ENCODE measurements around the gene ARGFX.
"Not testable (repeated sequence)": the region's sequence is repeated elsewhere in the genome, so short reads cannot be mapped to it uniquely, and the experiment has no call there.

The ARGFX gene

DNA sequence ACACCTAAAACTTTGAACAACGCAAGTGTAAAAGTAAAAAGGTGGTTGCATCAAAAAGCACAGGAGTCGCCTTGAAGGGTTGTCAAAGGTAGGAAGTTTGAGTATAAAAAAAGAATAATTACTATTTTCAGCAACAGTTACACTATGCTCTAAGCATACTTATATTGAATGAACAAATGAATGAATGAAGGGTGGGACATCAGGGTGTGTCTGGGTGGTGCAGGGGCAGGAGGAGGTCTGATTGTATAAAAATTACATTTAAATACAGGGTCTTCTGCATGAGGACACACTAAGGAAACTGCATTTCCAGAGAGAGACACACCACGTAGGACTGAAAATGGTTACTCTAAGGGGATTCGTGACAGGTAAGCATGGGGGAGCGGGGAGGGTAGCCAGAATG is at the start of gene ARGFX:
ARGFX (plus strand) TSS at position 301 of the 400 bp plus-strand sequence. CDS start 2,765 bp downstream, outside the sequence.
- no peak for DNase-seq

DNA sequence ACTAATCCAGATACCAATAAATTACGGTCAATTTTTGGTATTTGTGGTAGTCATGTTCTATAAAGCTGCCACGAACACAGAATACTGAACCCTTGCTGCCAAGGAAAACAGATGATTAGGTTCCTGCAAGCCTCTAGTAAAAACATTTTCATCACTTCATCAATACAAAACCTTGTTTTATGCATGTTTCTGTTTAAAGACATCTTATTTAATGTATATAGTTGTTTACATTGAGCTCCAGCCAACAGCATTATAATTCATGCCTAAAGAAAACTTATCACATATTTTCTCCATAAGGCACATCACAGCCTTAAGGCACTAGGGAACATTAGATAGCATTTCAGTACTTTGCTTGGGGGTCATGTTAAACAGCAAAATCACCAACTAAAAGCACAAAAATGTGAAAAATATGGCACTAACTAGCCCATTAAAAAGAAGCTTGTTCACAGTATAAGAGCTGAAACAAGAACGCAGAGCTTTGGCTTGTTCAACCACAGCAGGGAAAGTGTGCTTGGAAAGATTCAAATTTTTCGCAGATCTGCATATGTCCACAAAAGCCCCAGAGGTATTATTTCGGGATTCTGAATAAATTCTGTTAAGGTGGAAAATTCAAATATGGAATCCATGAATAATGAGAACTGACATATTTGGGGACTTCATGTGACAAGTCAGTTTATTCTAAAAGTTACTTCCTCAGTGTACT is 49.6 kb upstream of the ARGFX start:
- no peak for DNase-seq

DNA sequence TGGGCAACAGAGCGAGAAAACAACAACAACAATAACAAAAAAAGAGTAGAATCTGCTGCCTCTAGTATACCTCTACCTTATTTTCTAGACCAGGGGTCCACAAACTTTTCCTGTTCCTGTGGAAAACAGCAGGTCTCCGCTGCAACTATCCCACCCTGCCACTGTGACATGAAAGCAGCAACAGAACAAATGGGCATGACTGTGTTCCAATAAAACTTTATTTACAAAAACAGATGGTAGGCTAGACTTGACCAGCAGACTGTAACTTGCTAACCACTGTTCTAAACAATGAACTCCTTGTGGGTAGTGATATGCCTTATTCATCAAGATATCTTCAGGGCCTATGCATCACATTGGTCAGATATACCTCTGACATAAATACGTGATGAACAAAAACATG is 47.2 kb upstream of the ARGFX start:
- DNase-seq: no peak

DNA sequence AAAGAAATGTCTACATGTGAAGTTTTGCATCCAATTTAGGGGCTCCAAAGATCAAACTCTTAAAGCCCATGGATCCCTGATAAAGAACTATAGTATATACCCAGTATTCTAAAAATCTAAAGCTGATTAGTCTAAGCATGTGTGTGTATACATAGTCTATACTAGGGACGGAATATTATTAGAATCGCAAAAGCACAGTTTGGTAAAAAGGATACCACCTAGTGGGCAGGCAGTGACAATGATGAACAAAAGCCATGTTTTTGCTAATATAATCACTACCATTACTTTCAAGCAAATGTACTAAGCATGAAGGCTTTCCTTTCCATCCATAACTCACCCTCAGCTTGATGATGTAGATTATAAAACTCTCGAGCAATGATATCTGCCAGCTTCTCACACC is 38.4 kb upstream of the ARGFX start:
- DNase-seq: no peak

DNA sequence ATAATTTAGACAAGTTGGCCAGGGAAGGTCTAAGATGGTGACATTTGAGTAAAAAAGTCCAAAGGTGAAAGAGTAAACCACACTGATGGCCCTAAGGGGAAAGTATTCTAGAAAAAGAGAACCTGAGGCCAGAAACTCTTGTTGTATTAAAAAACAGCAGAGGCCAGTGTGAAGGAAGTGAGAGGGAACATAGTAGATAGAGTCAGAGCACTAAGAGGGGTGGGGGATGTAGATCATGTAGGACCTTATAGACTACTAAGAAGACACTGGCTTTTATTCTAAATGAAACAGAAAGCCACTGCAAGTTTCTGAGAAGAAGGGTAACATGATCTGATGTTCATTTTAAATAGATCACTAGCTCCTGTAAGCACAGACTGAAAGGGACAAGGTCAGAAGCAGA is 36.5 kb upstream of the ARGFX start:
- no peak for DNase-seq

DNA sequence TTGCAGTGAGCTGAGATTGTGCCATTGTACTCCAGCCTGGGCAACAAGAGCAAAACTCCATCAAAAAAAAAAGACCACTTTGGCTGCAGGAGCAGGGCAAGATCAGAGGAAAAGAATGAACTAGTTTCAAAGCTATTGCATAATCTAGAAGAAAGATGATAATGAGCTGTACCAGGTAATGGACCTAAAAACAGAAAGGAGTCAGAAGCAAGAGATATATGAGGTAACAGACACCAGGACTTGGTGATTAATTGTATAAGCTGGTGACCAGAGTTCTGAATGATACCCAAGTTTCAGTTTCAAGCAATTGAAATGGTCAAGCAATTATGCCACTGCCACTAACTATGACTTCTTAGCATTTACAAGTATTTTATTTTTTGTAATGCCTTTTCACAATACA is 24.8 kb upstream of the ARGFX start:
- no peak for DNase-seq

DNA sequence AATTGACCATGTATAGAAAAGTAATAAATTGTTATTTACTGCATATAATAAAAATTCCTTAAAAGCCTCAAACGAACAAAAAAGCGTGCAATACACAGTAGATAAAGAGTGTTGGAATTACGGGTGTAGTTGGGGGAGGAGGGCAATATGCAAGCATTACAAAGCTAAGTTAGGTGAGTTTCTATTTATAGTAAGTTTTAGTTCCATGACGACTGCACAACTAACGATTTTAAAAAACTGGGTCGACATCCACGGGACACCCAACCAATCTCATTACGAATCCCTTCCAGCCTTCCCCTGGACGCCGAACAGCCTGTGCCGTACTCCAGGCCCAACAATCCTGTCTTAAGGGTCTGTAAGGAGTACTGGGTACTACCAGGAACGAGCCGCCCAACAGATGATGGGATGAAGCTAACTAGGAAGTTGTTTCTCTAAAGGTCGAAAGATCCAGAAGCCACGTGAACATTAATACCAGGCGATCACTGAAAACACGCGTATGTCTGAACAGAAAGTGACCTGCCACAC is 22.6 kb upstream of the ARGFX start:
- no peak for DNase-seq

DNA sequence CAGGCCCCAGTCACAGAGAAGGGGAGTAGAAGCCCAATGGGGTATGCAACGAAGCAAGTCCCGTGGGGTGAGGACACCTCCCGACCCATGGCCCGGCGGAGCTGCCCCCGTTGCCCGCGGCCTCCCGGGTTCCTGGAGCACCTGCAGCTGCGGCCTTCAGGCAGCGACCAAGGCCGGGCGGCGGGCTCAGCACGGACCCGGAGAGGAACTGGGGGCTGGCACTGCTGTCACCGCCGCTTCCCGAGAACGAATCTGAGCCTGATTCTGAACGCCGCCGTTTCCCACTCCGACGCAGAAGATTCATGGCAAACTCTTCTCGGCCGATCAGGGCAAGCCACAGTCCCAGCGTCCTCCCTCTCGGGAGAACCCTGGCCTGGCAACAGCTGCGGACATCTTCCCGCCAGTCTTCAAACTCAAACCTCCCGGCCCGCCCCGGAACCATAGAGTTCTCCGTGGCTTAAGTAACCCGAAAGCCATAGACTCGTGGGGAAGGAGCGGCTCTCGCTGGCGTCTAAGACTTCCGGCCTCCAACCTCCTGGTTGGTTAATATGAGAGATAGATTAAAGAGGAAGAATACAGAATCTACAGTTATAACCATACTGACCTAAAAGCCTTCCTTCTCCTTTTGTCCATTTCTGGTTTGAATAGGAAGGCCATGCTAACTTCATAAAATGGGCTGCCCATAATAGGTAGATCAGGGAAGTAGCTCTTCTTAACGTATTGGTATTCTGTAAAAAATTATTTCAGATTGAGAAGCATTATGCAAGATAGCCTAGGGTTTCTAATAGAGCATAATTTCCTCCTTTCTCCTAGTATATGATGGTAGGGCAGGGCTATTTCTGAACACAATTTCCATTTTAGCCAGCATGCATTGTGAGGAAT is 21.9 kb upstream of the ARGFX start, which contains the start of gene POLQ:
POLQ (minus strand) TSS at position 415 of the 882 bp plus-strand sequence; CDS start at position 304, 111 bp downstream.
- DNase-seq: peak; percentile 79

DNA sequence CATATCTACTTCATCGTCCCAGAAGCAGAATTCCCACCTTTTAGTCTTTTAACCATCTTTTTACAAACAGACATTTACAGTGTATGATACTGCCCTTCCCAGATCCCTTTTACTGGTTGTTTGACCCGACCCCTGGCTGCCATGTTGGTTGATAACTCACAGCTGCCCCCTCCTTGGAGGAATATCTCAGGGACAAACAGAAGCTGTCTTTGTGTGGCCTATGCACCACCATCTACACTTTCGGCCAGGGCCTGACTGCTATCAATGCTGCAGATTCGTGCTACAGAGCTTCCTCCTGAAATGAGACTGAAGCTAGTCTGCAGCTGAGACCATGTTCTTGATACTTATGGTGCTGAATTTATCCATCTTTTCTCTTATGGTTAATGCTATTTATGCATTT is 15.4 kb upstream of the ARGFX start:
- DNase-seq: no peak

DNA sequence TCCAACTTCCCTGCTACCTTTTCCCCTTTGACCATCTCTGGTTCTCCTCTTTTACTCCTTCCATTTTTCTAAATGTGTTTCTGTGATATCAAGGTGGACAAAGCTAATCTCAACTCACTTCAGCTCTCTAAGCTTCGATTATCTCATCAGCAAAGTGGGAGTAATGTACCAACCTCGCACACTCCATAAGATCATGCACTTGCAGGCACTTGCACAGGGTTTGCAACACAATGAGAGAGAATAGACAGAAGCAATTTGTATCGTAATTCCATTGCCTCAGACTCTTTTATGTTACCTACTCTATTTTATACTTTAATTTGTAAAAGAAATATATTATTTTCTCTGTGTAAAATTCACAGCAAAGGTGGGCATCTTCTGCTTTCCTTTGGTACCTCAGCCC is 15.0 kb upstream of the ARGFX start:
- DNase-seq: no peak

DNA sequence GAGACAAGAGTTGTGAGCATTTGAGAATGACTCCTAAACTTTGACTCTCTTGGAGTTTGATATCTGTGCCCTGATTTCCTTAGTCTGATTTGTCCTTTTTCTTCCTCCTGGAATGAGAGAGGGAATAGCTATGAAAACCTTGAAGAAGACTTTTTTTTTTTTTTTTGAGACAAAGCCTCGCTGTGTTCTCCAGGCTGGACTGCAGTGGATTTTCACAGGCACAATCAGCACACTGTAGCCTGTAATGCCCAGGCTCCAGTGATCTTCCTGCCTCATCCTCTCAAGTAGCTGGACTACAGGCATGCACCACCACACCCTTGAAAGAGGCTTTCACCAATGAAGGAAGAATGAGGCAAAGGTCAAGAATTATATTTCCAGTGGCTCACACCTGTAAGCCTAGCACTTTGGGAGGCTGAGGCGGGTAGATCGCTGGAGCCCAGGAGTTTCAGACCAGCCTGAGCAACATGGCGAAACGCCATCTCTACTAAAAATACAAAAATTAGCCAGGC is 10.3 kb upstream of the ARGFX start:
- DNase-seq: no peak

DNA sequence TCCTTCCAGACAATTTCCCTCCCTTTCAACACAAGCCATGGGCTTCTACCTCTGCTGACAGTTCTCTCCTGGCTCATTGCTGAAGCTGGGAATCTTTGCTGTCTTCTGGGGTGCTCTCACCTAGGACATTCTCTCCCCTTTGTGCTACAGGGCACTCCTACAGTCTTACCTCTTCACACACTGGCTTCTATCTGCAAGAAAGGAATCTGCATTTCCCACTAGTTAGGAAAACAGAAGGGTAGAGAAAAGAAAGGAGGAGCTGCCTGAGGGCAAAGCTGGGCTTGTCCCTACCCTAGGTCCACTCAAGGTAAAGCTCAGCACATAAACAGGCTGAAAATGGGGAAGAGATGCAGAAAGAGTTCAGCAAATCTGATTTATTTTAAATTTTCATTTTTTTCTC is 5.6 kb upstream of the ARGFX start:
- no peak for DNase-seq

DNA sequence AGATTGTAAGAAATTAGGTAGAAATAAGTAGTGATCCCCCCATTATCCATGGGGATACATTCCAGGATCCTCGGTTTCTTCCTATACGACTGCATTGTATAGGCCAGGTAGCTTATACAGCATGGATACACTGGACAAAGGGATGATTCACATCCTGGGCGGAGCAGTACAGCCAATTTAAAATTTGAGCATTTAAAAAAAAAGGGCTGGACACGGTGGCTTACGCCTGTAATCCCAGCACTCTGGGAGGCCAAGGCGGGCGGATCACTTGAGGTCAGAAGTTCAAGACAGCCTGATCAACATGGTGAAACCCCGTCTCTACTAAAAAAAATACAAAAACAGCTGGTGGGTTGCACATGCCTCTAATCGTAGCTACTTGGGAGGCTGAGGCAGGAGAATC is 976 bp upstream of the ARGFX start:
- no peak for DNase-seq

DNA sequence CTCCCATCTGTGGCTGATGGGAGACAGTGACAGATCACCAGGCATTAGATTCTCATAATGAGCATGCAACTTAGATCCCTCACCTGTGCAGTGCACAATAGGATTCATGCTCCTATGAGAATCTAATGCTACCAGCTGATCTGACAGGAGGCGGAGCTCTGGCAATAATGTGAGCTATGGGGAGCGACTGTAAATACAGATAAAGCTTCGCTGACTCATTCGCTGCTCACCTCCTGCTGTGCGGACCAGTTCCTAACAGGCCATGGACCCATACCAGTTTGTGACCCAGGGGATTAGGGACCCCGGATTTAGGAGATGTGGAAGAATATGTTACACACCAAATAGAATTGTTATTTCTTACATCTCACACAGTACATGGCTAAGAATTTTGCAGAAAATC is 6.7 kb downstream of the ARGFX start:
- DNase-seq: no peak

DNA sequence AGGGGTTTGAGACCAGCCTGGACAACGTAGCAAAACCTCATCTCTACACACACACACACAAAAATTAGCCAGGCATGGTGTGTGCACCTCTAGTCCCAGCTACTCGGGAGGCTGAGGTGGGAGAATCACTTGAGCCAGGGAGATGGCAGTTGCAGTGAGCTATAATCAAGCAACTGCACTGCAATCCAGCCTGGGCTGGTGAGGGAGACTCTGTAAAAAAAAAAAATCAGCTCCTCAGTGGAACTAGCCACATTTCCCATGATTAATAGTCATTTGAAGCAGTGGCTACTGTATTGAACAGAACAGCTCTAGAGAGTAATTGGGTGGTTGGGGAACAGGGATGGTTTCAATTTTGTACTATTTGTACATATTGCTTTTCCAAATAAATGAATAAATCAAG is 13.9 kb downstream of the ARGFX start:
- DNase-seq: no peak

DNA sequence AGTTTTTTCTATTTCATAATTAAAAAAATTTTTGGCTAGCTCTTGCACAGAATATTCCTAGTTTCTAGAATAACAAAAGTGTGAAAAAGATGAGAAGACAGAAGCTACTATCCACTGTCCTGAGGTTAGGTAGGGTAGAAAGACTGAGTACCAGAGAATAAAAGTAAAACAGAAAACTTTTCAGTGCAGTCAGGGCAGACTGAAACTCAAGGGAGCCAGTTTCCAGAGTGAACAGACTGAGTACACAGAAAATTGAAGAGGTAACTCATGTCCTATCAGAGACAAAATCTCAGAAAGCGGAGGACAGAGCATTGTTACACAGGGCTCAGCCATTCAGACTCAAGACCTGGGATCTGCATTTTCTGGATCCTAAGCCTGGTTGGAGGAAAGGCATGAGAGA is 16.7 kb downstream of the ARGFX start:
- no peak for DNase-seq

DNA sequence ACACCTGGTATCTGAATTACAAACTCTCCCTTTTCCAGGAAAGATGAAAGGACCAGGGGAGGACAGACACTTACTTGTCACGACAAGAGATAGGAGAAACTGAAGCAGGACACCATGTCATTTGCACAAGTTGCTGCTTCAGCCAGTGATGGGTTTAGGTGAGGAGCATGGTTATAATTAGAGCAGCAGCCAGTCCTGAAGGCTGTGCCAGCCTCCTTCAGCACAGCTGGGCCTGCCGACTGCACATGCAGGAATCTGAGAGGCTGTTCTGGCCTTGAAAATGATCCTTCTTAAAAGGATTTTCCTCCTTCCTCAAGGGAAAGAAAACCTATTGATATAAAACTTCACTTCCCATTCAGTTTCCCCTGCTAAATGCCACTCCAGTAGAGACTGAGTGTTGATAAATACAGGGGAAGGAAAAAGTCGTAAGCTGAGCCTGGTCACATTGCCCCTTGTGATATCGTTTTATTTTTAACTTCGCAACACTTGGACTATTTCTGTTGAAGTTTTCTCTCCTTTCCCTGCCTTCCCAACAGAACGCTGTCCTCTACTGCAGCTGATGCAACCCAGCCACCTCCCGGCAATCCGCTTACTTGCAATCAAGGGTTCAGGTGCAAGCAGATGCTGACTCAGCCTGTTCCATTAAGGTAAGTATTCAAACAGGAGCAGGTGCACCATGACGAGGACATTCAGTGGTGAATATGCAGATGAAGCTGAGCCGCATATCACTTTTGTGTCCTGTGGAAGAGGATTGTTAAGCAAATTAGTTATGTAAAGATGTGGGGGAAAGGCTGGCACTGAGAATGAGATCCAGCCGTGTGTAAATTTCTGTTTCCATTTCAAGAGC is 25.3 kb downstream of the ARGFX start, which contains the start of gene FBXO40:
FBXO40 (plus strand) TSS at position 524 of the 847 bp plus-strand sequence. CDS start 27,197 bp downstream, outside the sequence.
- no peak for DNase-seq

DNA sequence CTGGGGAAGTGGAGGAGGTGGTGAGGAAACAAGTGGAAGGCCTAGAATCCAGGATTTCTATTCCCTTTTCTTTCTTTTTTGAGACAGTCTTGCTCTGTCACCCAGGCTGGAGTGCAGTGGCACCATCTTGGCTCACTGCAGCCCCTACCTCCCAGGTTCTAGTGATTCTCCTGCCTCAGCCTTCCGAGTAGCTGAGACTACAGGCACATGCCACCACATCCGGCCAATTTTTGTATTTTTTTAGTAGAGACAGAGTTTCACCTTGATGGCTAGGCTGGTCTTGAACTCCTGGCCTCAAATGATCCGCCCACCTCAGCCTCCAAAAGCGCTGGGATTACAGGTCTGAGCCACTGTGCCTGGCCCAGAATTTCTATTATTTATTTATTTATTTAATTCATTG is 26.1 kb downstream of the ARGFX start:
- DNase-seq: not testable (repeated sequence)

DNA sequence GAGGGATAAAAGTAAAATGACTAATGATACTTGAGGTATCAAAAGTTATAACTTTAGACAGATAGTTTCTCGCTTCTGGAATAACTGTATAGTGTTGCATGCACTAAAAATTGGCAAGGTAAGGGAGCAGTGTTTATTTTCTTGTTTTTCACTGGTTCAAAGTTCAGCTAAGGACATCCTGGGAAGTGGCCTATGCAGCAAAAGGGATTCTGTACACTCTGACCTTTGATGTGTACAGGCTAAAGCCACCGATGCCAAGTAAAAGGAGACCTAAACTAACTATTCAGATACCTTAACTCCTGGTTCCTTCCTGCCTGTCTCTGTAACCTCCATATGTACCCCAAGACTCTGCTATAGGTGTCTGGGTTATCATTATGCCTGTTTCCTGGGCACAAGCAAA is 27.1 kb downstream of the ARGFX start:
- DNase-seq: no peak

DNA sequence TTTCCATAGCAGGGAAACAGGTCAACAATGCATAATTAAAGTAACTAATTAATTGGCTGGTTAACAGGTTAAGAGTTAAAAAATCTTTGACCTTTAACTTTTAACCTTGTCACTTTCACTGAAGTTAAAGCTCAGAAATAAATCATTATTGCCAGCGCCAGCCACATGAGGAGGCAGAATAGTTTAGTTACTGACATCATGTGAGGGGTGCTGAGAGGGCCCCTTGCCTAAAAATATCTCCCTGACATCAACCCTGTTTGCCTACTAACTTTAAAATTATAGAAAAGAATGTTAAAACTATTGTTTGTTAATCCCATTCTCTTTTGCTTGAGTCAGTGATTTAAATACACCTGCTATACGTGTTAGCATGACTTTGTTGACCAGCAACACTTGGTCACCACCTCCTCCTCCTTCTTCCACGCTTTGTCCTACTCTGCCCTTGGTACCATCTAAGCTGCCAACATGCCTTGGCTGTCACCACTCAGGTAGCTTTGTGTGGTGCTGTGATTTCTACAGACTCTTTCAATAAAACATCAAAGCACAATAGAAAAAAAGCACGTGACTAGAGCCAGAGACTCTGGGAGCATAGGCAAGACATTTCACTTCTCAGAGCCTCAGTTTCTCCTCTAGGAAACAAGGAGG is 28.1 kb downstream of the ARGFX start:
- no peak for DNase-seq

DNA sequence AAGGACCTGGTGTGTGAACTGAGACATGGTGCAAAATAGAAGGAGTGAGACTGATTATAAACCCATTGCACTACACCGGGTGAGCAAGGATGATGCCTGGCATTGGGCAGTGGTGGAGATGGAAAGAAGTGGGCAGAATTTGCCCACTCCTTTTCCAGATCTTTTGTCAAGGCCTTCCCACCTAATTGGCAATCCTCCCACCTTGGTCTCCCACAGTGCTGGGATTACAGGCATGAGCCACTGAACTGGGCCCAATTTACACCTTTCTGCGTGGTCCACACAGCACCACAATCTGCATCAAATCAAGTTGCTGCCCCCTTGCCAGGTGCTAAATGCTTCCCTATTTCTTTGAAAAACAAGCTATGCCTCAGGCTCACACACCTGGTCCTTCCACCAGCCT is 30.8 kb downstream of the ARGFX start:
- no peak for DNase-seq

DNA sequence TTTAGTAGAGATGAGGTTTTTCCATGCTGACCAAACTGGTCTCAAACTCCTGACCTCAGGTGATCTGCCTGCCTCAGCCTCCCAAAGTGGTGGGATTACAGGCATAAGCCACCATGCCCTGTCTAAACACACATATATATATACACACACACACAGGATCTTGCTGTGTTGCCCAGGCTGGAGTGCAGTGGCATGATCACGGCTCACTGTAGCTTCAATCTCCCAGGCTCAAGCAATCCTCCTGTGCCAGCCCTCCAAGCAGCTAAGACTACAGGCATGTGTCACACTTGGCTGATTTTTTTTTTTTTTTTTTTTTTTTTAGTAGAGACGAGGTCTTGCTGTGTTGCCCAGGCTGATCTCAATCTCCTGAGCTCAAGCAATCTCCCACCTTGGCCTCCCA is 32.2 kb downstream of the ARGFX start:
- DNase-seq: not testable (repeated sequence)

All from NCI-H2227 treated with DMSO at 0.1 percent for 48 hours (cell line).